Endodermal cell (in vitro differentiated cells): Measurements from ENCODE around the gene IFT57. TPM values are rescaled to one million over a fixed set of nuclear protein-coding genes. Genes with fewer than 3 reads are reported as not detected.

Experiments used
- DNase-seq: peaks from one replicate; pipeline ENCODE4 v3.0.0-alpha.2; 2017
- H3K27ac ChIP-seq: 2 replicates; pipeline ENCODE4 v1.5.1; 2013; ENCODE audit warnings: mild to moderate bottlenecking, low read depth, low read length, moderate library complexity
- H3K27me3 ChIP-seq: 2 replicates; pipeline ENCODE4 v1.6.1; 2013; ENCODE audit warnings: mild to moderate bottlenecking, low read length, moderate library complexity; ENCODE audit not compliant: insufficient read depth, control insufficient read depth, poor library complexity, severe bottlenecking
- H3K36me3 ChIP-seq: 2 replicates; pipeline ENCODE4 v1.7.0; 2013; ENCODE audit warnings: mild to moderate bottlenecking, low read length, moderate library complexity; ENCODE audit not compliant: control insufficient read depth, insufficient read depth
- H3K4me1 ChIP-seq: one replicate; pipeline ENCODE4 v1.7.0; 2013; ENCODE audit warnings: low read length; ENCODE audit not compliant: control insufficient read depth, insufficient read depth
- H3K4me3 ChIP-seq: 2 replicates; pipeline ENCODE4 v1.5.1; 2013; ENCODE audit warnings: mild to moderate bottlenecking, low read length, moderate library complexity
- H3K9ac ChIP-seq: 2 replicates; pipeline ENCODE4 v1.6.1; 2013; ENCODE audit warnings: mild to moderate bottlenecking, low read length, moderate library complexity; ENCODE audit not compliant: poor library complexity, severe bottlenecking; ENCODE audit errors: extremely low read depth
- H3K9me3 ChIP-seq: 2 replicates; pipeline ENCODE4 v1.6.1; 2013; ENCODE audit warnings: mild to moderate bottlenecking, low read length, moderate library complexity; ENCODE audit not compliant: control insufficient read depth
- H3K27ac Mint-ChIP-seq: 2 replicates; pipeline ENCODE4 v1.8.0; 2020; ENCODE audit warnings: mixed read lengths
- H3K27me3 Mint-ChIP-seq: 2 replicates; pipeline ENCODE4 v1.8.0; 2021; ENCODE audit warnings: mild to moderate bottlenecking, mixed read lengths; ENCODE audit not compliant: insufficient read depth
- H3K36me3 Mint-ChIP-seq: 2 replicates; pipeline ENCODE4 v1.8.0; 2020; ENCODE audit warnings: low read depth, mixed read lengths
- H3K4me1 Mint-ChIP-seq: 2 replicates; pipeline ENCODE4 v1.8.0; 2020; ENCODE audit warnings: mixed read lengths
- H3K4me3 Mint-ChIP-seq: 2 replicates; pipeline ENCODE4 v1.8.0; 2020; ENCODE audit warnings: mild to moderate bottlenecking, moderate library complexity, mixed read lengths
- H3K9me3 Mint-ChIP-seq: 2 replicates; pipeline ENCODE4 v1.8.0; 2020; ENCODE audit warnings: mild to moderate bottlenecking, mixed read lengths
- CTCF ChIP-seq: fragments of 200-600 bp; sonication (generic); conservative IDR thresholded peaks from 2 replicates; pipeline ENCODE4 v1.5.0; 2021; ENCODE audit warnings: antibody characterized with exemption, mild to moderate bottlenecking
- WGBS, 2 experiments: methylation state at CpG; one replicate each; pipeline versions ENCODE4 v1.1.5 to v1.1.7; 2013; ENCODE audit warnings: missing lambda C conversion rate in 2 of 2, mixed read lengths in 1 of 2; ENCODE audit not compliant: insufficient coverage in 1 of 2, insufficient read length in 1 of 2; 5-methylcytosine and 5-hydroxymethylcytosine counted together
- total RNA-seq, 2 donors: library from RNA; stranded (reverse); fragmentation: NEBNext Ultra II Directional in 1 of 2; extraction: Animal tissue kit (Norgen Biotek cat#: 25700) in 1 of 2; gene quantifications; 2 replicates in 1 of 2; 3 replicates in 1 of 2; pipeline ENCODE4 v1.2.1, GENCODE V29; 2021

Gene IFT57
- total RNA-seq, 2 donors from 2014 or later = 45.5 to 60.5 TPM

DNA sequence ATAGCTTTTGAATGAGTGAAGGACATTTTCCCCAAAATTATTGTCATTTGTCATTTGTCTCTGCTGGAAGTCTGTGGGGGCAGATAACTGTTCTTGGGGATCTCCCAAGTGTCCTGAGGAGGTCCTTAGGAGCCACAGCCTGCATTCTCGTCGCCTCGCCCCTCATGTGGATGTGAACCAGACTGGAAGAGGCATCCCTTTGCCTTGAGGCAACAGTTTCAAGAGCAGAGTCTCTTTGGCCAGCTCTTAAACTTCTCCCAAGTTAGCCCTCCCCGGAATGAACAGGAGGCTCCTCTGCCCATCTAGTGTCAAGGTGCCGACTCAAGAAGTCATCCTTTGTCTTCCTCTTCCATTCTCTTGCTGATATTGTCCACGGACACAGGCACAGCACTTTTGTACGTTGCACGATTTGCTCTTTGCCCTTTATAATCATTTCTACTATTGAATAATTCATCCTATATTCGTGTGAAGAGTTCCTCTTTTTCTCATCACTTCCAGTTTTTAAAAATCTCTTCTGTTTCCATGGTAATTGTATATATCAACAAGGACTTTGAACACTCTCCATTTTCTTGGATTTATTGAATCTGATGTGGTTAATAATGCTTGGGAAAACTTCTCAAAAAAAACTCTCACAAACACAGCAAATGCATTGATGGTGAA lies 90.6 kb downstream of the IFT57 start:
- H3K36me3 ChIP-seq = no peaks in the 10 kb centered on the region
- no peaks in the 10 kb centered on the region for H3K27me3 Mint-ChIP-seq
- no peaks in the 10 kb centered on the region for H3K27me3 ChIP-seq
- 87 to 91% methylated on average over 8 to 9 of the region's 9 CpGs for WGBS, 2 experiments
- no peaks in the 10 kb centered on the region for H3K9me3 Mint-ChIP-seq
- peaks cover 5% of the 10 kb centered on the region for H3K4me1 Mint-ChIP-seq
- no peak for TF ChIP-seq CTCF
- H3K4me3 Mint-ChIP-seq = no peak overlapping the region
- H3K9ac ChIP-seq = no peak overlapping the region
- no peak overlapping the region for H3K27ac Mint-ChIP-seq
- no peaks in the 10 kb centered on the region for H3K36me3 Mint-ChIP-seq
- H3K4me3 ChIP-seq = no peak overlapping the region
- H3K9me3 ChIP-seq = no peaks in the 10 kb centered on the region
- H3K27ac ChIP-seq = no peak overlapping the region
- no peak for DNase-seq
- H3K4me1 ChIP-seq = no peaks in the 10 kb centered on the region

- H3K27ac ChIP-seq = no peak overlapping the region
- no peak overlapping the region for H3K4me3 ChIP-seq
- H3K4me1 ChIP-seq = no peaks in the 10 kb centered on the region
- TF ChIP-seq CTCF = no peak
- Mint-ChIP-seq H3K9me3 (no peaks in the 10 kb centered on the region), H3K27me3 (no peaks in the 10 kb centered on the region), H3K27ac (no peak overlapping the region), H3K36me3 (no peaks in the 10 kb centered on the region), H3K4me3 (no peak overlapping the region), H3K4me1 (peaks cover 5% of the 10 kb centered on the region)
- H3K9me3 ChIP-seq = no peaks in the 10 kb centered on the region
- DNase-seq = no peak
- H3K27me3 ChIP-seq = no peaks in the 10 kb centered on the region
- H3K36me3 ChIP-seq = no peaks in the 10 kb centered on the region
- no peak overlapping the region for H3K9ac ChIP-seq
Measured at GRCh38 chr3:108130701-108131474, 91.3 kb downstream of the IFT57 start.

DNA sequence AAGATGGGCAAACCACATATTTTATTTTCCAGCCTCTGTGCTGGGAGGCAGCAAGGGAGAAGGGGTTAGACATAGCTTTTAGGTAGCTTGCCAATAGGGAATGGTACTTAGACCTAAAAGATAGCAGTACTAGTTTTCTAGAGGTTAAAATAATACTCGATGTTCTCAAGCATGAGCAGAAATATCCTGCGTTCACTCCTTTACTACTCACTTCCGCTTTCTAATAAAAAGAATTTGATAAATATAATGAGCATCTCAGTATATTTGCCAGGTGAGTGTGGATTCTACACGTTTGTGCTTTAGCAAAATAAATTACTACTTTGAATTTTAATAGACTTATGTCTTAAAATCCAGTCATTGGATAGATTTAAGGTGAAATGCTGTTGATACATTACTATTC lies 92.0 kb downstream of the IFT57 start:
- no peaks in the 10 kb centered on the region for H3K9me3 Mint-ChIP-seq
- no peak overlapping the region for H3K4me3 Mint-ChIP-seq
- Histone ChIP-seq H3K27me3 (no peaks in the 10 kb centered on the region), H3K4me3 (no peak overlapping the region), H3K9me3 (no peaks in the 10 kb centered on the region), H3K27ac (no peak overlapping the region), H3K4me1 (no peaks in the 10 kb centered on the region), H3K36me3 (no peaks in the 10 kb centered on the region), H3K9ac (no peak overlapping the region)
- no peak for TF ChIP-seq CTCF
- DNase-seq = no peak
- H3K4me1 Mint-ChIP-seq = peaks cover 5% of the 10 kb centered on the region
- no peaks in the 10 kb centered on the region for H3K27me3 Mint-ChIP-seq
- WGBS, 2 experiments = 83% methylated on average over 1 of the region's 4 CpGs; no CpG with 5 or more reads in 1 of the 2 experiments
- H3K27ac Mint-ChIP-seq = no peak overlapping the region
- H3K36me3 Mint-ChIP-seq = no peaks in the 10 kb centered on the region
